NAMALWA (cell line): ENCODE measurements around the gene LRPAP1.

Experiments used
- DNase-seq: peaks from one replicate; pipeline ENCODE4 v3.0.0-alpha.2; 2015; ENCODE audit warnings: low spot score

Gene LRPAP1

GRCh38 chr4:3485011-3485791, 47.0 kb downstream of the LRPAP1 start:
- peak; percentile 70 for DNase-seq

- DNase-seq = peak; percentile 70
Observed at GRCh38 chr4:3484057-3484973, 47.9 kb downstream of the LRPAP1 start.

GRCh38 chr4:3483471-3483921, 48.7 kb downstream of the LRPAP1 start:
- no peak for DNase-seq

- DNase-seq = no peak
Observed at GRCh38 chr4:3482707-3483106, 49.5 kb downstream of the LRPAP1 start.

GRCh38 chr4:3481783-3482393, 50.3 kb downstream of the LRPAP1 start:
- DNase-seq = no peak

GRCh38 chr4:3481113-3481531, 51.1 kb downstream of the LRPAP1 start:
- DNase-seq = no peak

- peak; percentile 85 for DNase-seq
Observed at GRCh38 chr4:3480528-3481112, 51.6 kb downstream of the LRPAP1 start.

GRCh38 chr4:3479358-3480101, 52.7 kb downstream of the LRPAP1 start:
- DNase-seq = no peak

GRCh38 chr4:3478446-3479357, 53.5 kb downstream of the LRPAP1 start:
- no peak for DNase-seq

GRCh38 chr4:3477750-3478430, 54.3 kb downstream of the LRPAP1 start:
- DNase-seq = no peak

GRCh38 chr4:3476936-3477749, 55.1 kb downstream of the LRPAP1 start:
- DNase-seq = no peak

- DNase-seq = no peak
Observed at GRCh38 chr4:3476341-3476747, 55.9 kb downstream of the LRPAP1 start.

GRCh38 chr4:3475713-3476260, 56.4 kb downstream of the LRPAP1 start:
- DNase-seq = no peak

- DNase-seq = no peak
Observed at GRCh38 chr4:3475041-3475712, 57.0 kb downstream of the LRPAP1 start.

GRCh38 chr4:3473996-3474765, 58.0 kb downstream of the LRPAP1 start:
- no peak for DNase-seq

GRCh38 chr4:3473181-3473950, 58.9 kb downstream of the LRPAP1 start:
- no peak for DNase-seq
